GM12878 (cell line): Measurements from ENCODE around the gene PYM1. TPM values are rescaled to one million over a fixed set of nuclear protein-coding genes. Genes with fewer than 3 reads are reported as not detected.

Experiments
- ATAC-seq: fragments of 200-7000 bp; cut with Tn5 transposase; 3 replicates; pipeline ENCODE4 v1.9.1; 2020; ENCODE audit warnings: mild to moderate bottlenecking, moderate library complexity
- BruUV-seq: library from RNA; stranded (reverse); fragments of 400-500 nt; replicated peaks from 2 replicates; lab custom pipeline; 2021; lab: Mats Ljungman, UMichigan
- CTCF ChIA-PET: fragments of 300-600 bp; sonication (Branson Sonifier 250); formaldehyde crosslinking; extraction: SDS; loops from one replicate; lab custom pipeline; 2021; ENCODE audit warnings: inconsistent platforms; lab: Yijun Ruan, JAX
- POLR2A ChIA-PET: fragments of 350-600 bp; formaldehyde crosslinking; extraction: SDS; loops from one replicate; lab custom pipeline; 2021; ENCODE audit warnings: inconsistent platforms; lab: Charles Lee
- RAD21 ChIA-PET: fragments of 300-600 bp; sonication (Branson Sonifier 250); formaldehyde crosslinking; loops from one replicate; lab custom pipeline; 2023; ENCODE audit warnings: antibody characterized with exemption; ENCODE audit not compliant: unreplicated experiment; lab: Charles Lee
- SMC1A ChIA-PET: fragments of 300-600 bp; sonication (Branson Sonifier 250); formaldehyde crosslinking; loops from one replicate; lab custom pipeline; 2023; ENCODE audit not compliant: unreplicated experiment, uncharacterized antibody; lab: Charles Lee
- DNase-seq: peaks from one replicate; pipeline ENCODE4 v3.0.0-alpha.2; 2011; ENCODE audit warnings: low read depth, low spot score
- FAIRE-seq: peaks from 3 replicates; lab custom pipeline; 2011; peaks lifted over from hg19 to GRCh38; lab: Jason Lieb, UNC
- H2AFZ ChIP-seq: 2 replicates; pipeline ENCODE4 v1.6.0; 2011; ENCODE audit warnings: low read depth, low read length, control low read depth; ENCODE audit not compliant: control insufficient read depth
- H3K27ac ChIP-seq: 2 replicates; pipeline ENCODE4 v1.5.1; 2011; ENCODE audit warnings: control low read depth; ENCODE audit not compliant: control insufficient read depth, insufficient read depth
- H3K27me3 ChIP-seq, 2 experiments: replicated peaks in 1 of 2; 2 replicates each; pipeline versions ENCODE4 v1.6.0 to v1.6.1; 2011; ENCODE audit warnings: low read length in 1 of 2; ENCODE audit not compliant: control insufficient read depth in 2 of 2, insufficient read depth in 2 of 2
- H3K36me3 ChIP-seq, 2 experiments: 2 replicates each; pipeline ENCODE4 v1.5.1; 2011; ENCODE audit warnings: low read length in 1 of 2; ENCODE audit not compliant: control insufficient read depth in 2 of 2, insufficient read depth in 2 of 2
- H3K4me1 ChIP-seq: 2 replicates; pipeline ENCODE4 v1.6.1; 2011; ENCODE audit warnings: mild to moderate bottlenecking, low read length, moderate library complexity, mixed read lengths; ENCODE audit not compliant: control insufficient read depth, insufficient read depth
- H3K4me2 ChIP-seq: 2 replicates; pipeline ENCODE4 v1.6.0; 2011; ENCODE audit warnings: control low read depth; ENCODE audit not compliant: control insufficient read depth, insufficient read depth
- H3K4me3 ChIP-seq: fragments of 200-600 bp; sonication (generic); 2 replicates; pipeline ENCODE4 v1.5.1; 2016
- H3K79me2 ChIP-seq: 2 replicates; pipeline ENCODE4 v1.6.0; 2011; ENCODE audit warnings: low read length; ENCODE audit not compliant: control insufficient read depth, insufficient read depth
- H3K9ac ChIP-seq: 2 replicates; pipeline ENCODE4 v1.8.0; 2011; ENCODE audit warnings: low read length, control low read depth, mixed read lengths; ENCODE audit not compliant: control insufficient read depth, insufficient read depth
- H3K9me3 ChIP-seq: replicated peaks from 3 replicates; pipeline ENCODE4 v1.5.1; 2011; ENCODE audit warnings: mild to moderate bottlenecking, low read length; ENCODE audit not compliant: control insufficient read depth, insufficient read depth
- H4K20me1 ChIP-seq: 2 replicates; pipeline ENCODE4 v1.6.0; 2011; ENCODE audit not compliant: control insufficient read depth, insufficient read depth
- CTCF ChIP-seq, 3 experiments: IDR thresholded peaks in 2 of 3; conservative IDR thresholded peaks in 1 of 3; 2 replicates each; pipeline ENCODE4 v1.5.1; 2011; ENCODE audit warnings: low read depth in 3 of 3, low read length in 3 of 3, mild to moderate bottlenecking in 3 of 3, control low read depth in 2 of 3, moderate library complexity in 2 of 3, inconsistent platforms in 1 of 3, mixed read lengths in 1 of 3; ENCODE audit not compliant: control insufficient read depth in 2 of 3, insufficient read depth in 1 of 3; ENCODE audit errors: extremely low read depth in 1 of 3
- FOS ChIP-seq: IDR thresholded peaks from 3 replicates; pipeline ENCODE4 v1.6.1; 2011; ENCODE audit warnings: borderline replicate concordance; ENCODE audit not compliant: insufficient read length; ENCODE audit errors: extremely low read depth
- NFYA ChIP-seq: IDR thresholded peaks from 2 replicates; pipeline ENCODE4 v1.6.1; 2011; ENCODE audit warnings: low read depth, mild to moderate bottlenecking, low read length, improper control_type of control experiment, borderline replicate concordance
- NR2C1 ChIP-seq: fragments of 450-650 bp; IDR thresholded peaks from 2 replicates; pipeline ENCODE4 v1.6.1; 2017; ENCODE audit warnings: antibody characterized with exemption, mild to moderate bottlenecking, moderate library complexity
- POU2F2 ChIP-seq: IDR thresholded peaks from 3 replicates; pipeline ENCODE4 v1.6.1; 2011; ENCODE audit warnings: low read depth, mild to moderate bottlenecking, low read length, borderline replicate concordance
- RAD21 ChIP-seq: IDR thresholded peaks from 2 replicates; pipeline ENCODE4 v1.6.1; 2011; ENCODE audit warnings: mild to moderate bottlenecking, low read depth, low read length, moderate library complexity; ENCODE audit not compliant: insufficient read depth
- SIN3A ChIP-seq: IDR thresholded peaks from 2 replicates; pipeline ENCODE4 v1.6.1; 2012; ENCODE audit warnings: low read depth, low read length, improper control_type of control experiment
- SREBF1 ChIP-seq: IDR thresholded peaks from 2 replicates; pipeline ENCODE4 v1.6.1; 2012; ENCODE audit warnings: mild to moderate bottlenecking, low read length
- TBL1XR1 ChIP-seq: IDR thresholded peaks from 2 replicates; pipeline ENCODE4 v1.6.1; 2012; ENCODE audit warnings: low read depth, low read length, improper control_type of control experiment
- USF2 ChIP-seq: IDR thresholded peaks from 2 replicates; pipeline ENCODE4 v1.6.1; 2011; ENCODE audit warnings: low read depth, low read length, improper control_type of control experiment, borderline replicate concordance
- WGBS: methylation state at CpG from one replicate; pipeline ENCODE4 v1.1.6; 2016; ENCODE audit warnings: low lambda C conversion rate; ENCODE audit not compliant: insufficient replicate concordance, insufficient coverage; ENCODE audit errors: missing lambda C conversion rate; 5-methylcytosine and 5-hydroxymethylcytosine counted together
- in situ Hi-C: fragments of 300-500 bp; cut with MboI; formaldehyde crosslinking; loops from 9 replicates; pipeline ENCODE4 v1.14.3; 2018; ENCODE audit warnings: mixed read lengths
- intact Hi-C: fragments of 100-400 bp; cut with micrococcal nuclease; formaldehyde crosslinking; loops from one replicate; pipeline ENCODE4 v1.14.2; 2022; ENCODE audit not compliant: unreplicated experiment
- polyA plus RNA-seq, 11 experiments: library from polyadenylated mRNA; depleted of rRNA in 4 of 11; unstranded in 6 of 11; stranded (reverse) in 5 of 11; fragments of >200 nt; fragmentation: Nextera tagmentation in 4 of 11; fragmentation: Illumina TruSeq in 1 of 11; extraction: Ambion mirVana in 4 of 11; extraction: Trizol in 1 of 11; gene quantifications; 1 replicate in 1 of 11; 2 replicates in 10 of 11; pipeline versions ENCODE4 v1.2.1 to v1.2.3, GENCODE V29; 2011 to 2016; ENCODE audit warnings: inconsistent platforms in 2 of 11, missing spikeins in 2 of 11, low read depth in 1 of 11
- total RNA-seq, 4 experiments: library from RNA; depleted of rRNA in 3 of 4; stranded (reverse); fragments of >200 nt in 3 of 4; fragmentation: Illumina TruSeq in 1 of 4; extraction: Trizol in 1 of 4; gene quantifications; 2 replicates each; pipeline versions ENCODE4 v1.2.1 to v1.2.3, GENCODE V29; 2013 to 2021

The PYM1 gene
- total and polyA plus RNA-seq, 10 of the 15 experiments (the other 5 are each of a cell fraction or from before 2014, with no cell fraction given): 33.9 to 93.4 (median 55.8) TPM

DNA sequence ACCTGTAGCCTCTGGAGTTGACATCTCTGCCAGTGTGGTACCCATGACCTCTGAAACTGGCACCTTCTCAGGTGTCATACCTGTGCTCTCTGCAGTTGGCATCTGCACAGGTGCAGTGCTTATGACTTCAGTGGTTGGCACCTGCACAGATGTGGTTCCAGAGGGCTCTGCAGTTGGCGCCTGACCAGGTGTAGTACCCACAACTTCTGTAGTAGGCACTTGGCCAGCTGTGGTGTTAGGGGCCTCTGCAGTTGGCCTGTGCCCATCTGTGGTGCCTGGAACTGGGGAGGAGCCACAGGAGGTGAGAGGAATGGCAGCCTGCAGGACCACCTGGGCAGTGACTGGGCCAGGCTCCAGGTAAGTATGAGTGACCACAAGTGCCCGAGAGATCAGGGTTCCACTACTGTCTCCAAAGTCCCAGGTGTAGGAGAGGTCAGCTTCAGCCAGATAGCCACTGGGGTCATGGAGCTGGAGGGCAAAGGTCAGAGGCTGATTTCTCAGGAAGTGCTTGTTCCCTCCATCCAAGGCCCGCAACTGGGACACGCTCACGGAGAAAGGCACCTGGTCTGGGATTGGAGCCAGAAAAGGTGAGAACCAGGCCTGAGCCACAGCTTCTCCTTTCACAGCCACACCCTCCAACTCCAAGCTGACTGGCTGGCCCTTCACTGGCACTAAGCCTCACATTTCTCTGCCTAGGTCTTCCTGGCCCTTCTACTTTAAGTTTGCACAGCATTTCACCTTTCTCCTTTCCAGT lies 29.6 kb upstream of the PYM1 start (continued):
- no peak for TF ChIP-seq NFYA
- TF ChIP-seq USF2: no peak
- TF ChIP-seq FOS: no peak
- no peak for TF ChIP-seq SIN3A
- TF ChIP-seq TBL1XR1: no peak
- no peak for TF ChIP-seq SREBF1
- no peak for TF ChIP-seq POU2F2

DNA sequence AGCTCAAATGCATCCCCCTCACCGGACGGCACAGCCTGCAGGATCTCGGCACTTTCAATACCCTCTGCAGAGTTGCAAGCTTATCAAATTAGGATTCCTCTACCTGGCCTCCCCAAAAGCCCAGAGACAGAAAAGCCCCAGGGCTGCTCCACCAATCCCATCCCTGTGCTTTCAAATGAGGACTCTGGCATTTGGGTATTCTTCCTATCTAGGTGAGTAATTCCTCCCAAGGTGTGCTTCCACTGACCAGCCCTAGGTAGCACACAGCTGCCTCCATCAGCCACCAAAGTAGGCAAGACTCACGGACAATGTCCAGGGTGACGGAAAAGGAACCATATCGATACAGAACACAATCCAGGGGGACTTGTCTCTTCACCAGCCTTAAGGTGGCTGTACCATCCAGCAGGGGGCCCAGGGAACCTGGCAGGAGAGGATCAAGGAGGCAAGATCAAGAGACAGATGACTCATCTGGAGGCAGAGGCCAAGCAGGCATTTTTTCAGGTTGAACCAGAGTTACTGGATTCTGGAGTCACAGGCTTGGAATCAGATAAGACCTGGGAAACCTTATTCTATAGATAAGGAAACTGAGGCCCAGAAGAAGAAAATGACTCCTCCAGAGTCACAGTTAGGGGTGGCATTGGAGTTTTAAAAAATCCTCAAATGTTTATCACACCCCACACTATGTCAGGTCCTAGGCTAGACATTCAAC lies 28.3 kb upstream of the PYM1 start:
- DNase-seq: no peak
- Histone ChIP-seq H3K79me2 (no peaks in the 10 kb centered on the region), H3K9me3 (no peaks in the 10 kb centered on the region), H3K36me3 (peaks cover 3 to 9% of the 10 kb centered on the region in 2 experiments; a peak in 3 of 4 replicates)
- ChIA-PET POLR2A (interaction anchor here (1.7 kb wide), 1 partner anchor 18 kb away, joined by 8 read pairs; the partner anchor contains the start of gene RAB5B), RAD21 (no interaction called here)
- WGBS: 97% methylated on average over 6 of the region's 6 CpGs
- TF ChIP-seq NR2C1 (no peak), RAD21 (0 out of 2 replicates have a peak, but pooled peaks have one; percentile 1), CTCF (IDR thresholded peaks at IDR 0.05 in 2 of 3, conservative IDR thresholded peaks at IDR 0.05 in 1 of 3; ENCODE audit: control insufficient read depth in 2 of 3, extremely low read depth in 1 of 3, insufficient read depth in 1 of 3, low read depth in 3 of 3, low read length in 3 of 3) (peak; percentile 26 to 42 (median 29); a peak in 4 of 6 replicates)
- TF ChIP-seq, all 136 proteins: peak for 2
- Histone ChIP-seq H3K4me3 (no peak overlapping the region), H3K27me3 (no peaks in the 10 kb centered on the region), H3K27ac (no peak overlapping the region), H2AFZ (no peak overlapping the region), H4K20me1 (no peaks in the 10 kb centered on the region), H3K4me1 (no peaks in the 10 kb centered on the region), H3K9ac (no peak overlapping the region), H3K4me2 (no peak overlapping the region)
- intact Hi-C loops: no loop called here
- ATAC-seq (peak; percentile 82), FAIRE-seq (no peak)
- CTCF ChIA-PET: interaction anchor here (0.6 to 1.6 kb wide), 7 partner anchors 11 to 143 kb away, joined by 3 to 5 read pairs (median 4); no protein-coding TSS in a partner anchor
- no TSS peak for BruUV-seq
- SMC1A ChIA-PET: interaction anchor here (0.9 to 1.4 kb wide), 4 partner anchors 12 to 40 kb away, joined by 3 to 5 read pairs (median 3); no protein-coding TSS in a partner anchor
- in situ Hi-C loops: no loop called here
